Measurements from ENCODE around the gene ADI1.

DNA sequence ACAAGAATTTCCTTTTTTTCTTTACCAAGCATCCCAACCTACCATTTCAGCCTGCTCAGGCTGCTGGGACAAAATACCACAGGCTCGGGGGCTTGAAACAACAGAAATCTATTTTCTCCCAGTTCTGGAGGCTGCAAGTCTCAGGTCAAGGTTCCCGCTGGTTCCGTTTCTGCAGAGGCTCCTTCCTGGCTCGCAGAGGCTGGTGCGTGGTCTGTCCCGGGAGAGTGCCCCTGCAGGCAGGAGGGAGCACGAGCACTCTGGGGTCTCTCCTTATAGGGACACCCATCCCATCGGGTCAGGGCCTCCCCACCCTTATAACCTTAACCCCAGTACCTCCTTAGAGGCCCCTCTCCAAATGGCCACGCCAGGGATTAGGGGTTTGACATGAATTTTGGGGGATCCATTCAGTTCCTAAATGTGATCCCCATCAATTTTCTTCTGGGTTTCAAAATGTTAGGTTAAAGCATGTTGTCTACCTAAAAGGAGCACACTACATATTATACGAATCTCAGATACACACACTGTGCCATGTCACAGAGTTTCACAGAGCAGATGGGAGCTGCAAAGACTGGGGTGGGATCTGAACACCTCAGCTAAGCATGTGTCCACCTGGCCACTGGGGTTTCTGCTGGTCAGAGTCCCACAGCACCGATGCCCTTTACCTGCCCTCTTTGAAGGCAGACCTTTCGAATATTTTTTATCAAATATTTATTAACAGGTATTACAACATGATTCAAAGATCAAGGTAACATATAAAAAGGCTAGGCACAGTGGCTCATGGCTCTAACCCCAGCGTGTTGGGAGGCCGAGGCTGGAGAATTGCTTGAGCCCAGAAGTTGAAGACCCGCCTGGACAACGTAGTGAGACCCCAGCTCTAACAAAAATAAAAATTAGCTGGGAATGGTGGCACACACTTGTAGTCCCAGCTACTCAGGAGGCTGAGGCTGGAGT is 17.6 kb upstream of the ADI1 start:
- no peak for TF ChIP-seq POLR2AphosphoS5 (IDR thresholded peaks at IDR 0.05)
- no peak for TF ChIP-seq POLR2A (IDR thresholded peaks at IDR 0.05)
- TF ChIP-seq, protein P1, sequence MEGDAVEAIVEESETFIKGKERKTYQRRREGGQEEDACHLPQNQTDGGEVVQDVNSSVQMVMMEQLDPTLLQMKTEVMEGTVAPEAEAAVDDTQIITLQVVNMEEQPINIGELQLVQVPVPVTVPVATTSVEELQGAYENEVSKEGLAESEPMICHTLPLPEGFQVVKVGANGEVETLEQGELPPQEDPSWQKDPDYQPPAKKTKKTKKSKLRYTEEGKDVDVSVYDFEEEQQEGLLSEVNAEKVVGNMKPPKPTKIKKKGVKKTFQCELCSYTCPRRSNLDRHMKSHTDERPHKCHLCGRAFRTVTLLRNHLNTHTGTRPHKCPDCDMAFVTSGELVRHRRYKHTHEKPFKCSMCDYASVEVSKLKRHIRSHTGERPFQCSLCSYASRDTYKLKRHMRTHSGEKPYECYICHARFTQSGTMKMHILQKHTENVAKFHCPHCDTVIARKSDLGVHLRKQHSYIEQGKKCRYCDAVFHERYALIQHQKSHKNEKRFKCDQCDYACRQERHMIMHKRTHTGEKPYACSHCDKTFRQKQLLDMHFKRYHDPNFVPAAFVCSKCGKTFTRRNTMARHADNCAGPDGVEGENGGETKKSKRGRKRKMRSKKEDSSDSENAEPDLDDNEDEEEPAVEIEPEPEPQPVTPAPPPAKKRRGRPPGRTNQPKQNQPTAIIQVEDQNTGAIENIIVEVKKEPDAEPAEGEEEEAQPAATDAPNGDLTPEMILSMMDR (IDR thresholded peaks at IDR 0.05) = peak in 3 of 4 experiments; percentile 22 to 56 (median 48)
- TF ChIP-seq EP300 (IDR thresholded peaks at IDR 0.05) = no peak
